NCI-H146 treated with DMSO at 0.1 percent for 48 hours (cell line): ENCODE data around the gene CCNJ.
"Not testable (repeated sequence)": the region's sequence is repeated elsewhere in the genome, so short reads cannot be mapped to it uniquely, and the experiment has no call there.

Source experiments
- DNase-seq: peaks from one replicate; lab custom pipeline; 2025; ENCODE audit not compliant: unreplicated experiment; lab: John Stamatoyannopoulos, UW

Gene CCNJ

GRCh38 chr10:96043033-96043892, at the start of gene CCNJ:
Gene CCNJ, plus strand, starts transcription at chr10:96043583. Its CDS starts 811 bp downstream, at chr10:96044394.
- peak; percentile 59 for DNase-seq

GRCh38 chr10:95994376-95994775, 49.0 kb upstream of the CCNJ start:
- DNase-seq, result not testable (repeated sequence)

- DNase-seq, result no peak
Observed at GRCh38 chr10:95998255-95998784, 45.1 kb upstream of the CCNJ start.

GRCh38 chr10:96013956-96014355, 29.4 kb upstream of the CCNJ start:
- DNase-seq, result no peak

GRCh38 chr10:96014473-96015102, 28.8 kb upstream of the CCNJ start:
- DNase-seq, result no peak

GRCh38 chr10:96017191-96017687, 26.1 kb upstream of the CCNJ start:
- peak; percentile 44 for DNase-seq

GRCh38 chr10:96021332-96021731, 22.1 kb upstream of the CCNJ start:
- no peak for DNase-seq

GRCh38 chr10:96022739-96023138, 20.6 kb upstream of the CCNJ start:
- no peak for DNase-seq

- DNase-seq, result no peak
Observed at GRCh38 chr10:96023168-96023567, 20.2 kb upstream of the CCNJ start.

GRCh38 chr10:96025566-96025965, 17.8 kb upstream of the CCNJ start:
- DNase-seq, result no peak

GRCh38 chr10:96034625-96035024, 8.8 kb upstream of the CCNJ start:
- DNase-seq, result no peak

GRCh38 chr10:96038476-96039387, 4.7 kb upstream of the CCNJ start:
- peak; percentile 72 for DNase-seq

GRCh38 chr10:96041146-96041545, 2.2 kb upstream of the CCNJ start:
- no peak for DNase-seq

GRCh38 chr10:96043893-96044715, 721 bp downstream of the CCNJ start:
- peak; percentile 35 for DNase-seq

GRCh38 chr10:96044736-96045135, 1.4 kb downstream of the CCNJ start:
- DNase-seq, result no peak

GRCh38 chr10:96046546-96046945, 3.2 kb downstream of the CCNJ start:
- no peak for DNase-seq

GRCh38 chr10:96047004-96047649, 3.7 kb downstream of the CCNJ start:
- DNase-seq, result no peak

GRCh38 chr10:96047925-96048324, 4.5 kb downstream of the CCNJ start:
- not testable (repeated sequence) for DNase-seq

GRCh38 chr10:96049340-96049739, 6.0 kb downstream of the CCNJ start:
- no peak for DNase-seq

GRCh38 chr10:96053985-96054384, 10.6 kb downstream of the CCNJ start:
- DNase-seq, result no peak
